Breast epithelium (tissue), 3 donors: Measurements from ENCODE around the gene FRS3.

Experiments
- POLR2A ChIP-seq: fragments of 450-650 bp; IDR thresholded peaks from one replicate; pipeline ENCODE4 v1.6.1; 2016; ENCODE audit warnings: antibody characterized with exemption, mild to moderate bottlenecking, moderate library complexity
- POLR2AphosphoS5 ChIP-seq, 3 donors: sonication (generic); formaldehyde crosslinking; IDR thresholded peaks; one replicate each; pipeline ENCODE4 v1.6.1; 2017; ENCODE audit warnings: antibody characterized with exemption in 3 of 3
- TF ChIP-seq, protein P1 (sequence below), 3 donors: fragments of 450-650 bp; IDR thresholded peaks; one replicate each; pipeline ENCODE4 v1.5.1; 2016 to 2017; ENCODE audit warnings: antibody characterized with exemption in 3 of 3, mild to moderate bottlenecking in 3 of 3, moderate library complexity in 3 of 3

GRCh38 chr6:41785689-41786450, 6.2 kb upstream of the FRS3 start:
- TF ChIP-seq, protein P1, sequence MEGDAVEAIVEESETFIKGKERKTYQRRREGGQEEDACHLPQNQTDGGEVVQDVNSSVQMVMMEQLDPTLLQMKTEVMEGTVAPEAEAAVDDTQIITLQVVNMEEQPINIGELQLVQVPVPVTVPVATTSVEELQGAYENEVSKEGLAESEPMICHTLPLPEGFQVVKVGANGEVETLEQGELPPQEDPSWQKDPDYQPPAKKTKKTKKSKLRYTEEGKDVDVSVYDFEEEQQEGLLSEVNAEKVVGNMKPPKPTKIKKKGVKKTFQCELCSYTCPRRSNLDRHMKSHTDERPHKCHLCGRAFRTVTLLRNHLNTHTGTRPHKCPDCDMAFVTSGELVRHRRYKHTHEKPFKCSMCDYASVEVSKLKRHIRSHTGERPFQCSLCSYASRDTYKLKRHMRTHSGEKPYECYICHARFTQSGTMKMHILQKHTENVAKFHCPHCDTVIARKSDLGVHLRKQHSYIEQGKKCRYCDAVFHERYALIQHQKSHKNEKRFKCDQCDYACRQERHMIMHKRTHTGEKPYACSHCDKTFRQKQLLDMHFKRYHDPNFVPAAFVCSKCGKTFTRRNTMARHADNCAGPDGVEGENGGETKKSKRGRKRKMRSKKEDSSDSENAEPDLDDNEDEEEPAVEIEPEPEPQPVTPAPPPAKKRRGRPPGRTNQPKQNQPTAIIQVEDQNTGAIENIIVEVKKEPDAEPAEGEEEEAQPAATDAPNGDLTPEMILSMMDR (IDR thresholded peaks at IDR 0.05): no peak
- TF ChIP-seq POLR2AphosphoS5 (IDR thresholded peaks at IDR 0.05): no peak
- no peak for TF ChIP-seq POLR2A
